RWPE2 (cell line): ENCODE measurements around the gene PCDHGA1.

Source experiments
- ATAC-seq: fragments of 200-7000 bp; cut with Tn5 transposase; 3 replicates; pipeline ENCODE4 v1.9.1; 2021; ENCODE audit warnings: low read depth
- DNase-seq: peaks from one replicate; pipeline ENCODE4 v3.0.0-alpha.2; 2020; ENCODE audit warnings: low spot score
- H3K27ac ChIP-seq: fragments of 450-650 bp; 2 replicates; pipeline ENCODE4 v1.5.1; 2017; ENCODE audit warnings: mild to moderate bottlenecking; ENCODE audit not compliant: poor library complexity, severe bottlenecking
- H3K27me3 ChIP-seq: fragments of 250-450 bp; sonication (Bioruptor Pico); 2 replicates; pipeline ENCODE4 v1.5.1; 2021; ENCODE audit warnings: mild to moderate bottlenecking, moderate library complexity; ENCODE audit not compliant: insufficient read depth, poor library complexity, severe bottlenecking
- H3K36me3 ChIP-seq: fragments of 250-450 bp; sonication (Bioruptor Pico); 2 replicates; pipeline ENCODE4 v1.5.1; 2020; ENCODE audit warnings: low read depth, mild to moderate bottlenecking, moderate library complexity
- H3K4me1 ChIP-seq: fragments of 250-450 bp; sonication (Bioruptor Pico); 2 replicates; pipeline ENCODE4 v1.5.1; 2021; ENCODE audit warnings: mild to moderate bottlenecking, moderate library complexity; ENCODE audit not compliant: insufficient read depth, poor library complexity, severe bottlenecking
- H3K4me3 ChIP-seq: fragments of 250-450 bp; sonication (Bioruptor Pico); 2 replicates; pipeline ENCODE4 v1.5.1; 2021; ENCODE audit warnings: mild to moderate bottlenecking, moderate library complexity; ENCODE audit not compliant: severe bottlenecking
- H3K9me3 ChIP-seq: fragments of 250-450 bp; sonication (Bioruptor Pico); 2 replicates; pipeline ENCODE4 v1.5.1; 2021; ENCODE audit warnings: mild to moderate bottlenecking, moderate library complexity; ENCODE audit not compliant: severe bottlenecking
- CTCF ChIP-seq: fragments of 450-650 bp; IDR thresholded peaks from one replicate; pipeline ENCODE4 v1.5.1; 2017; ENCODE audit warnings: mild to moderate bottlenecking, moderate library complexity; ENCODE audit not compliant: poor library complexity, severe bottlenecking

Gene PCDHGA1

GRCh38 chr5:141495453-141495811 lies 165.1 kb downstream of the PCDHGA1 start:
- DNase-seq (no peak), ATAC-seq (no peak)
- H3K9me3 ChIP-seq = no peaks in the 10 kb centered on the region
- H3K4me1 ChIP-seq = no peaks in the 10 kb centered on the region
- H3K4me3 ChIP-seq = no peak overlapping the region
- no peak overlapping the region for H3K27ac ChIP-seq
- no peaks in the 10 kb centered on the region; the same call in 1 of the 2 replicates for H3K36me3 ChIP-seq
- no peaks in the 10 kb centered on the region for H3K27me3 ChIP-seq
- TF ChIP-seq CTCF = no peak

GRCh38 chr5:141496038-141496437 lies 165.7 kb downstream of the PCDHGA1 start:
- H3K36me3 ChIP-seq = no peaks in the 10 kb centered on the region; the same call in 1 of the 2 replicates
- TF ChIP-seq CTCF = no peak
- ATAC-seq (no peak), DNase-seq (no peak)
- no peaks in the 10 kb centered on the region for H3K4me1 ChIP-seq
- no peak overlapping the region for H3K27ac ChIP-seq
- no peaks in the 10 kb centered on the region for H3K9me3 ChIP-seq
- no peak overlapping the region for H3K4me3 ChIP-seq
- no peaks in the 10 kb centered on the region for H3K27me3 ChIP-seq

GRCh38 chr5:141501761-141502160 lies 171.4 kb downstream of the PCDHGA1 start:
- H3K27ac ChIP-seq = no peak overlapping the region
- H3K27me3 ChIP-seq = no peaks in the 10 kb centered on the region
- TF ChIP-seq CTCF = no peak
- no peak for DNase-seq
- no peak for ATAC-seq
- no peaks in the 10 kb centered on the region; the same call in 1 of the 2 replicates for H3K36me3 ChIP-seq
- H3K9me3 ChIP-seq = no peaks in the 10 kb centered on the region
- no peak overlapping the region for H3K4me3 ChIP-seq
- no peaks in the 10 kb centered on the region for H3K4me1 ChIP-seq

GRCh38 chr5:141503681-141504080 lies 173.4 kb downstream of the PCDHGA1 start:
- ATAC-seq = no peak
- no peak overlapping the region for H3K4me3 ChIP-seq
- H3K27me3 ChIP-seq = no peaks in the 10 kb centered on the region
- H3K4me1 ChIP-seq = peaks cover 8% of the 10 kb centered on the region
- no peaks in the 10 kb centered on the region for H3K9me3 ChIP-seq
- DNase-seq = no peak
- no peaks in the 10 kb centered on the region; the same call in 1 of the 2 replicates for H3K36me3 ChIP-seq
- TF ChIP-seq CTCF = no peak
- H3K27ac ChIP-seq = no peak overlapping the region

GRCh38 chr5:141504216-141504615 lies 173.9 kb downstream of the PCDHGA1 start:
- peaks cover 12% of the 10 kb centered on the region for H3K4me1 ChIP-seq
- no peaks in the 10 kb centered on the region for H3K27me3 ChIP-seq
- DNase-seq = no peak
- H3K9me3 ChIP-seq = no peaks in the 10 kb centered on the region
- no peak for TF ChIP-seq CTCF
- no peak for ATAC-seq
- H3K36me3 ChIP-seq = no peaks in the 10 kb centered on the region; the same call in 1 of the 2 replicates
- H3K4me3 ChIP-seq = no peak overlapping the region
- no peak overlapping the region for H3K27ac ChIP-seq
